GM18520 (cell line): Measurements from ENCODE around the gene UHMK1.

ENCODE experiments used
- ATAC-seq: cut with Tn5 transposase; IDR thresholded peaks from one replicate; pipeline ENCODE4 v1.9.1; 2021; ENCODE audit not compliant: unreplicated experiment

Gene UHMK1

DNA sequence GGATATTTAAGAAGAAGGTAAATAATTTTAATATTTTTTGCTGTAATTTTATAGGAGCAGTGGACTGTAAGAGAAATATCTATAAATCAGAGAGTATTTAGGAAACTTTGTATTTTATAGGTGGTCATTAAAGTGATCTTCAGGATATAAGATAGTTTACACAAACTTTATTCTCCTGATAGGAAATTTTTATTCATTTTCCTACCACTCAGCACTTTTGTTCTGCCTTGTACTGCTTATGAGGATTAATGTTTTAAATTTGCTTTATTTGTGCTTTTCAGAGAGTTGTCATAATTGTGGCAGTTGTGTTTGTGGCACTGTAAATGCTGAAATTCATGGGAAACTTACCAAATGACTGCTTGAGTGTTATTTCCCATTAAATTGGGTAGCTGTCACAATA lies 29.7 kb downstream of the UHMK1 start:
- no peak for ATAC-seq

DNA sequence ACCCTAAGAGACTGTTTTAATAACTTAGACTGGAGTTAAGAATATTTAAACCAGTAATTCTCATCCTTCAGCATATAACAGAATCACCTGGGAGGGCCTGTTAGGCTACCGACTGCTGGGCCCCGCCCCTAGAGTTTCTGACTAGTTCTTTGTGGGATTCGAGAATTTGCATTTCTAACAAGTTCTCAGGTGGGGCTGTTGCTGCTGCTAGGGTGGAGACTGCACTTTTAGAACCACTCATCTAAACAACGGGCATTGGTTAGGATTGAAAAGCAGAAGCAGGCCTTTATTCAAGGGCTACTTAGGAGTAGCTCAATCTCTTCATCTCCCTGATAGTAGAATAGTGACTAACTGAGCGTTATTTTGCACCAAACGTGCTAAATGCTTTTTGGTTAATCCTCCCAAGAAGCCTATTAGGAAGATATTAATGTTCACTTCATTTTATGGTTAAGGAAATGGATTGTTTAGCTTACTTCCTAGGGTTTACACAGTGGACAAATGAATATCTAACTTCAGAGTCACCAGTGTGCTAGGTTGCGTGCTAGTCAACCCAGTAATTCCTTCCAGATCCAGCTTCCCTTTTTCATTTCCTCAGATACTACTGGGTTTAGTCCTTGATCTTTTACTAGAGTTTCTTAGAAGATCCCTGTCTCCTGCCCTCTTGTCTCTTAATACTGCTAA lies 32.8 kb downstream of the UHMK1 start:
- peak; percentile 91 for ATAC-seq

DNA sequence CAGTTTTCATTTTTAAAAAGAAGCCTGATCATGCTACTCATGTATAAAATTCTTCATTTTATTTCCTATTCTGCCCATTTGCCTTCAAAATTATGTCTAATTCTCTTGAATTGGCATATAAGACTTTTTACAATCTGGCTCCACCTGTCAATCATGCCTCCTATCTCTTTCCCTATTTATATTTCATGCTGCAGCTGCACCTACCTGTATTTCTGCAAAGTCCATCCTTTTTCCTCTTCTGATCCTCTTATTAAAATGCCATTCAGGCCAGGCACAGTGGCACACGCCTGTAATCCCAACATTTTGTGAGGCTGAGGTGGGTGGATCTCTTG lies 33.3 kb downstream of the UHMK1 start:
- ATAC-seq: no peak

DNA sequence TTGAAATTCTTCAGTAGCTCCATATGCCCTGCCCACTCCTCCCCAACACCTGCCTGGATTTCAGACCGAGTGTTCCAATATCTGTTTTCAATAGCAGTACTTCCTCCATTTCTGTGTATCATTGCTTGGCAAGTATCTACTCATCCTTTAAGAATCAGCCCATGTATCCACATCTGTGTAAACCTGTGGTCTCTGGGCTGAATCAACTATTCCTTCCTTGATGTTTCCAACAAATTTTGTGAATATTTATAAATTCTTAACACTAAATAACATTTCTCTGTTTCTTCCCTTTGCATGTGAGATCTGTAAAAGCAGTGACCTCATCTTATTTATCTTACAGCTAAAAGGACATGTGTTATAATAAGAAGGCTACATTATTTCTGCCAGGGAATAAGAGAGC lies 37.9 kb downstream of the UHMK1 start:
- ATAC-seq: no peak

DNA sequence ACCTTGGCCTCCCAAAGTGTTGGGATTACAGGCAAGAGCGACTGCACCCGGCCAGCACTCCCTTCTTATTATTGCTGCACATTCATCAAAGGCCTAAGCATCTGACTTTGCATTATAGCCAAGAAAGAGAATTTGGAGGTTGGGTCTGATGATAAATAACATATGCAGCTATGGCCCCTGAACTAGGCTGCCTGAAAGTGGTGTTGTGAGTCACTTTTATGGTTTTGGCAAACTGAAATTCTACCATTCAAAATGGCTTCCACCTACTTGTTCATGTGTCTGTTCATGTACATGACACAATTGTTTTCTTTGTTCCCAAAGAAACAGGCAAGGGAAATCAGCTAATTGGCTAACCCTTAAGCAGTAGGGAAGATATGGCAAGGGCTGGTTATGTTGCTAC lies 38.9 kb downstream of the UHMK1 start:
- no peak for ATAC-seq

DNA sequence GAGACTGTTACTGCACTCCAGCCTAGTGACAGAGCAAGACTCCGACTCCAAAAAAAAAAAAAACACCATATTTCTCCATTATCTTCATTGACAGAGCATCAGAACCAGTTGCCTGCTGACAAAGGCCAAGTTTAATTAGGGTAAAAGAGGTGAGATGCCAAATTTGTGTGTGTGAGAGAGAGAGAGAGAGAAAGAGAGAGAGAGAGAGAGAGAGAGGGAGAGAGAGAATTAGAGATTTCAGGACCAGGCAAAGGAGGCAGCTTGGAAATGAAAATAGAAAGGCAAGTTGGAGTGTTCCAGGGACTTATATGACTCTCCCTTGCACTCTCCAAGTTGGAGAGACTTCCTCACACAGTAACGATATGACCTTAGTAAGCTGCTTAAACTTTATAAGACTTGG lies 39.6 kb downstream of the UHMK1 start:
- no peak for ATAC-seq

DNA sequence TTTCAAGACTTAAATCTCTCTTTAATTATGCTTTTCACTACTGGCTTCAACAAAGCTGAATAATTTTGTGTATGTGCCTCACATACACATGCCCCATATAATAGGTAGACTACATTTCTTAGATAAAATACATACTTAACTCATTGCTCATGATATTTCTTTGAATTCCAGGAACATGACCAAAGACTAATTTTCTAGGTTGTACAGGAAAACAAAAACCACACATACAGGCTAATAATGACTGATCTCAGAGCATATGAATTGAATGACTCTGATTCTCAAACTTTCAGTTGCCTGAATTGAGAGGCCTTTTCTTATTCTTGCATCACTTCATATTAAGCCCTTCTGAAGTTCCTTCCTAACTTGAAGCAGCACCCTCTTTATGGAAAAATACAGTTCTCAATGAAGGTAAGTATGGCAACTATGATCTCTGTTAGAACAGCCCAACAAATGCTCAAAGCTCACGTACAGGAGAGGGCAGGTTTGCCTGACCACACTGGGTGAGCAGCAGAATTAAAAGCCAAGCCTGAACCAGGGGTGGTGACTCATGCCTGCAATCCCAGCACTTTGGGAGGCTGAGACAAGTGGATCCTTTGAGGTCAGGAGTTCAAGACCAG lies 41.3 kb downstream of the UHMK1 start:
- no peak for ATAC-seq

DNA sequence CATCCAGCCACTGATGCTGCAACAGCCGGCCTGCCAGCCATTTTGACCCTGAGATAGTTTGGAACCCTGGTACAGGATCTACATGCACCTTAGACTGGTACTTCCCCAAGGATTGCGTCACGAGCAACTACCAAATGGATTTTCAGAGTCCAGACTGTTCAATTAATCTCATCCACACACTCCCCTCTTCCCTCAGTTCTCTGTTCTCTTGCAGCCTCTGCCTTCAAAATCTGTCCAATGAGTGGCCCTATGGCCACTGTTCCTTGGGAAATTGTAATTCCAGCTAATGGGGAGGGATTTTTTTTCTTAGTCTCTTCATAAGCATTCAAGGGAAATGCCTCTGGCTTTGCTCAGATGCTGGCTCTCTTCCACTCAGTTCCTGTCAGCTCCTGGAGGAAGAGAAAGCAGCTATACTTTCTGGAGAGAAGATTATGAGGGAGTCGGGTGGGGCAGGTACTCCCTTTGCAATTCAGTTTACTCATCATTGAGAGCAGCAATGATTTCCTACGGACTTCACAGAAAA lies 44.1 kb downstream of the UHMK1 start:
- ATAC-seq: no peak

DNA sequence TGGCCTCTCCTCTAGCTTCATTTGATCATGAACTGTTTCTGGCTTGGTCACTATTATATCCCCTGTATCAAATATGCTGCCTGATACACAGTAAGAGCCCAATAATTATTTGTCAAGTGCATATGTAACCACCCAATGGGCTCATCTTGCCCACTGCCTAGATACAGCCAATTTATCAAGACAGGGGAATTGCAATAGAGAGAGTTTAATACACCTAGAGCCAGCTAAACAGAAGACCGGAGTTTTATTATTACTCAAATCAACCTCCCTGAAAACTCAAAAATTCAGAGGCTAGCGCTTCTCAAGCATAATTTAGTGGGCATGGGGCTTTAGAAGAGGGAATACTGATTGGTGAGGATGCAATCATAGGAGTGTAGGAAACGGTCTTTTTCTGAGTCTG lies 45.6 kb downstream of the UHMK1 start:
- ATAC-seq: no peak

DNA sequence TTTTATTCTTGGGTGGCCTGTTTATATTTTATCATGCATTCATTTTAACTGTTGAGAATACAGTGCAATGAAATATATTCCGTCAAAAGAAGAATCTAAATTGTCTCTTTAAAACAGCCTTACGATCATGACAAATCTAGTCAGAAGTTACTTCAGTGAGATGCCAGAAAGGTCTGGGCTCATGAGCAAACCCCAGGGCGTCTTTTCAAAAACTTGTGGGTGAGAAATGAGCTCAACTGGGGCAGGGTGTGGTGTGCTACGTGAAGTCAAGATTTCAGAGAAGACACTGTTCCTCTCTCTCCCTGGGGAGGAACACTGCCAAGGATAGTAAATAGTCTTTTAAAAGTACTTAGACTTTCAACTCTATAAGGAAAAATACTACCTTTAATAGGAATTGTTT lies 50.6 kb downstream of the UHMK1 start:
- no peak for ATAC-seq

DNA sequence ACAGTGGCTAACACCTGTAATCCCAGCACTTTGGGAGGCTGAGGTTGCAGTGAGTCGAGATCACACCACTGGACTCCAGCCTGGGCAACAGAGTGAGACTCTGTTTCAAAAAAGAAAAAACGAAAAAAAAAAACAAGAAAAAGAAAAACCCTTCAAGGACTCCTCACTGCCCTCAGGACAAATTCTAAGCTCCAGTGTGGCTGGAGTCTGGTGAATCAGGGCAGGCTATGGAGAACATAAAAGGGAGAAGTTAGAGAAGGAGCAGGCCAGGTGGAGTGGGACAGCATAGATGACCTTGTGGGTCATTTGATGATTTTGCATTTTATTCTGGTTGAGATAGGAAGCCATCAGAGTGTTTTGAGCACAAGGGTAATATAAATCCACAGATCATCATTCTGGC lies 51.4 kb downstream of the UHMK1 start:
- no peak for ATAC-seq

DNA sequence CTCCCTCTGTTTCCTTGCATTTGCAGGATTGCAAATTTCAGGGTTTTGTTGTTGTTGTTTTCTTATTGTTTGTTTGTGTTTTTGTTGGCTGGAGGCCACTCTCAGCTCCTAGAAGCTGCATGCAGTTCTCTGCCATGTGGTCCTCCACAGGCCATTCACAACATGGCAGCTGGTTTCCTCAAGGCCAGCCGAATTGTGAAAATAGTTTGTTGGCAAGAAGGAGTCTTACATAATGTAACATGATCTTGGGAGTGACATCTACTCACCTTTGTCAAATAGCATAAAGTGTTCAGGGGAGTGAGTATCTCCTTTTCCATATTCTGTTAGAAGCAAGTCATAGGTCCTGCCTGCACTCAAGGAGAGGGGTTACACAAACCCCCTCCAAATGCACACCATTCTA lies 53.3 kb downstream of the UHMK1 start:
- ATAC-seq: no peak

DNA sequence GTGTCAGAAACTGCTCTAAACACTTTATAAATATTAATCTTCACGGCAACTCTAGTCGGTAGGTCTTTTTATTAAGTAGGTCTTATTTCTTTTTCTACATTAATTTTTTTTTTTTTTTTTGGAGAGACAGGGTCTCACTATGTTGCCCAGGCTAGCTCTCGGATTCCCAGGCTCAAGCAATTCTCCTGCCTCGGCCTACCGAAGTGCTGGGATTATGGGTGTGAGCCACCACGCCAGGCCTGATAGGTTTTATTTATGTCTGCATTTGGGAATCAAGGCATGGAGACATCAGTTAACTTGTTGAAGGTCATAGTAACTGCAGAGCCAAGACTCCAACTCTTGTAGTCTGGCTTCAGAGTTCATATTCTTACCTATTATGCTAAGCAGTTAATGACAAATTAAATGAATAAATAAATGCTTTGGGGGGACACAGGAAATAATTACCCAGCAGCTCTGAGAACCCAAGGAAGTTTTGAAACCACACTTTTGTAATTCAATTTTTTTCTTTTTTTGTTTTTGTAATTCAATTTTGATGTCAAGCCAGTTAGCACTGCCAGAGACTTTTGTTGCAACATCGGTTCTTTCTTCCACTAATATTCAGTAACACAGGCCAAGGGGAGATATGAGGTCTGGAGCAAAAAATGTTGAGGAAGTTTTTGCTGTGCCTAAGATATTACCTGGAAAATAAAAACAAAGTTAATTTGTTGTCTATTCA lies 54.5 kb downstream of the UHMK1 start:
- no peak for ATAC-seq

DNA sequence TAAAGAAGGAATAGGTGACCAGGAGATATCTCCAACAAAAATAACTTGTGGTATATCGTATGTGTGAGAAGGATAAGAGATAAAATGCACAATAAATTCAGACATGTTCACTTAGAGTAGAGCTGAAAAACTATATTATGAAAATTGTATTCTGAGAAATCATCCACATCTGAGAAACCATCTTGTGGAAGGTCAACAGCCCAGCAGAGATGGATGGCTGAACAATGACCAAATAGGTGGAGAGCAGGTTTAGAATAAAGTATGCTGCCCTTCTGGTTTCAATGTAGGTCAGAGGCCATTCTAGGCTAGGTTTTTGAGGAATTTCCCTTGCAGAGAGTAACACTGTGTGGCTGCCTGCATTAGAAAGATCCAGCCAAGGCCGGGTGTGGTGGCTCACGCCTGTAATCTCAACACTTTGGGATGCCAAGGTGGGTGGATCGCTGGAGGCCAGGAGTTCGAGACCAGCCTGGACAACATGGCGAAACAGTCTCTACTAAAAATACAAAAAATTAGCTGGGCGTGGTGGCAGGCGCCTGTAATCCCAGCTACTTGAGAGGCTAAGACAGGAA lies 55.1 kb downstream of the UHMK1 start:
- ATAC-seq: no peak

DNA sequence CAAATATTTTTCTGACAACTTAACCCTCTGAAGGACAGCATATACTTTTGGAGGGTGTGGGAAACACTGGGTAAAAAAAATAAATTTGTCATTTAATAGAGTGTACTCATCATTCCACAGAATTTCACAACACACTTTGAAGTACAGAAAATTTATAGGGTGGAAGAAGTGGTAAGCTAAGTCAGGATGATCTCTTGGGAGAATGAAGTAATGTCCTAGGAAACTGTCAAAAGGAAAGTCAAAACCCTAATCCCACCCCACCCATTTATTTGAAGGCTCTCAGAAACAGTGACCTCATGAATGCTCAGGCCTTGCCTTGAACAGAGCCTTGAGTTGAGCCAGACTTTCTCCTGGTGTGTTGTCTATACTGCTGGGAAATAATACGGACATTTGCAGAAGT lies 56.6 kb downstream of the UHMK1 start:
- ATAC-seq: no peak

DNA sequence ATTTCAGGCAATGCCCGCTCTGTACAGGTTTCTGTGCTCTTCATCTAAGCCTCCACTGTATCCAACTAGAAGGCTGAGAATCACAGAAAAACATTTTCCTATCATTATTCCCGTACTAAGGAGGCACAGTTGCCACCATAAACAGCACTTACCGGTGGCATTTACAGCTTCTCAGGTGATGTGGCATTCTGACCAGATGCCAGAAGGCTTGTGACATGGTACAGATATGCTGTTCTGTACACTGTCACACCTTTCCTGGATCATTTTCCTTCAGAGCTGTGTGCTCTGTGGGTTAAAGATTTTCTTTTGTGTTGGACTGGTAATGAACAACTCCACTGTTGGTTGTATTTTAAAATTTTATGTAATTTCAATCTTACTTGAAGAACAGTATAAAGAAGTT lies 59.9 kb downstream of the UHMK1 start:
- no peak for ATAC-seq

DNA sequence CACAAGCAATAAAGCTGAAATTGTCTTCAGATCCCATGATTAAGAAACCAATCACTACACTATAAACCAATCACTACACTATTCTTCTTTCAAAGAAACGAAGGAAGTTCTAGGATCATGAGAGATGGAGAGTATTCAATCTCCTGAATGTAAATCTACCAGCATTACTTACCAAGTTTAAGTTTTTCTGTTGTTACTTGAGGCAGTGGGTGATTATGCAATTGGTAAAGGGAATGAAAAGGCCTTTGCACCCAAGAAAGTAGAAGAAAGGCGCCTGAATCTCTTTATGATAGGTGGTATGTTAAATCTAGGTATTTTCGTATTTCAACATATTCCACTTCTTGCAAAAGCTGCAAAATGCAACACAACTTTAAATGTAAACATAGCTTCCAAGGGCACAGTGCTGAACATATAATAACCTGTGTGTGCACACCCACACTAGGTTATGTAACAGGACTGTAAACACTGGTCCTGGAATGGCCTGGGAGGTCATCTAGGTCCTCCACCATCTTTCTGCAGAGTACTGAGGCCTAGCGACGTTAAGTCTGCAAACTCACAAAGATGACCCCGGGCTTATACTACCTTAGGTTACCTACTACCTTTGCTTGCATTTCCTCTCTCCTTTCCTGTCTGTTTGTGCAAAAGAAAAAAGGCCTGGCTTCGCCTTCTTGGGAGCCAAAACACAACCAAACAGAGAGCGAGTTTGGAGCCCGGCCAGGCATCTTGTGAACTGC lies 62.9 kb downstream of the UHMK1 start:
- no peak for ATAC-seq

DNA sequence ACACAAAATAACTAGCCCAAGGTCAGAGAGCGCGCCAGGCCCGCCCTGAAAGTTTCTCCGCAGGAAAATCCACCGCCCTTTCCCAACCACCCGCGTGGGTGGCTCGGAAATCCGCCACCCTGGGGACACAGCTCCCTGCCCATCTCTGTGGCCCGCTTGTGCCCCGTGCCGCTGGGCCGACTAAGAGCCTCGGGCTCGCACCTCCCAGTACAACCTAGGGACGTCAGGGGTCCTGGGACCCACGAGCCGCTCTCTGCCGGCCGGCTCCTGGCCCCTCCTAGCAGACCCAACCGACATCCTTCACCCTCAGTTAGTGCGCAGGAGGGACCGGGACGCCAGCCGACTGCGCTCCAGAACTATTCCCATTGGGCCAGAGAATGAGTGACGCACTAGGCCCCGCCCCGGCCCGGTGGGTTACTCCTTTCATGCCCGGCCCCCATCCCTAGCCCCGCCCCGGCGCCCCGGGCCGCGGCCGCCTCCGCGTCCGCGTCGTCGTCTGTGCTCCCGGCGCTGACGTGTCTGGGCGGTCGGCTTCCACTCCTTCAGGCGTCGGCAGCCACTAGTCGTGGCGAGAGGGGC lies 63.5 kb downstream of the UHMK1 start:
- ATAC-seq: peak; percentile 89

DNA sequence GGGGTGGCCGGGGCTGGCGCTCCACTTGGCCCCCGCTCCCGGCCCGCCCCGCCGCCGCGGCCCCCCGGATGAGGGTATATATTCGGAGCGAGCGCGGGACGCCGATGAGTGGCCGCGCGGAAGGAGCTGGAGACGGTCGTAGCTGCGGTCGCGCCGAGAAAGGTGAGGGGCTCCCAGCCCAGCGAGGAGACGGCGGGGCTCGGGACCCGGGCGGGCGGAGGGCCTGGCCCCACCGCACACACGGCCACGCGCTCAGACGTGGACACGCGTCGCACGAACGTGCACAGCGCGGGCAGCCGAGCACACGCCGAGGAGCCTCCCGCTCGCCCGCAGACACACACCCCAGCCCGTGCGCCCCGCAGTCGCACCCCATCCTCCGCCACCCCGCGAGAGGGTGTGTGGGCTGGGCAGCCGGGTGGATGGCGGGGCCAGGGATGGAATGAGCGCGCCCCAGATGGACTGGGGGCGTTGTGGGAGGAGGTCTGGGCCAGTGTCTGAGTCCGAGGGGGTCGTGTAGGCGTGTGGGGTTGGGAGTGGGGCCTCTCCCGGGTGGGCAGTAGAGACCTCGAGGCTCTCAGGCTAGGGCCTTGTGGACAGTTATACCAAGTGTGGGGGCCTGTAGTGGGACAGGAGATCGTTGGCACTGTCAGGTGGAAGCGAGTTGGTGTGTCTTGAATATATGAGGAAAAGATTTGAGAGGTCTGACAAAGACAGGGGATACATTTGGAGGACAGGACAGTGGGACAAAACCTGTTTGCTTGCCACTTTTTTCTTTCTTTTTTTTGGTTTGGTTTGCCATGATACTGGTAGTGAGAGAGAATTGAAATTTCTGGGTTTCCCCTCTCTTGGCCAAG lies 64.2 kb downstream of the UHMK1 start, which contains the start of gene UAP1:
Gene UAP1, plus strand, starts transcription at position 107 of the 854 bp plus-strand sequence. CDS start 4,347 bp downstream, outside the sequence.
- ATAC-seq: no peak

DNA sequence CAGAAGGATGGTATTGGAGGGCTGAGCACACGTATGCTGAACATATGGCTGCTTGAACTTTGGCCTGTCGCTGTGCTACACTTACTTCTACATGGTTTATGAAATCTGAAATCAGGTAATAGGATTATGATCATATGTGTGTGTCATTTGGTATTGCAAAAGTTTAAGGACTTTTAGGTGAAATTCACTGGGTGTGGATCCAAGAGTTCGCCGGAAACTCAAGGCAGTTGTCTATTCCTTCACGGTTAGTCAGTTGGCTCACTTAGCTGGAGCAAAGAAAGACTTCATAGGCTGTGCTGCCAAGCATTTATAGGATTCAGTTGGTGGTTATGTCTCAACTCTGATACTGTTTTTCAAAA lies 64.8 kb downstream of the UHMK1 start:
- ATAC-seq: no peak
